ENCODE measurements around the gene IRX4. TPM values are rescaled to one million over a fixed set of nuclear protein-coding genes. Genes with fewer than 3 reads are reported as not detected.

Gene IRX4
- total and polyA plus RNA-seq, 9 of the 15 experiments (the other 6 are each of a cell fraction or from before 2014, with no cell fraction given): not detected

- intact Hi-C loops (cut with micrococcal nuclease) (no loop called here), in situ Hi-C loops (cut with MboI) (no loop called here)
- BruUV-seq (replicated peaks): no TSS peak
- 3% methylated on average over 23 of the region's 24 CpGs for WGBS (ENCODE audit: insufficient coverage, low coverage, missing lambda C conversion rate)
- Histone ChIP-seq H3K4me1 (replicated peaks in 1 of 2; ENCODE audit: control insufficient read depth in 2 of 2, insufficient read depth in 2 of 2, low read length in 2 of 2) (peaks cover 0 to 7% of the 10 kb centered on the region in 2 experiments; a peak in 2 of 5 replicates), H4K20me1 (replicated peaks; ENCODE audit: control insufficient read depth, insufficient read depth, low read length) (peaks cover 6% of the 10 kb centered on the region; the same call in 1 of the 2 replicates), H3K9ac (ENCODE audit: insufficient read depth in 1 of 2, low read depth in 2 of 2, low read length in 2 of 2) (peak overlapping the region in 1 of 2 experiments; percentile 35; a peak in 1 of 4 replicates), H3K9me3 (replicated peaks; ENCODE audit: control insufficient read depth, insufficient read depth, low read depth, low read length) (no peaks in the 10 kb centered on the region), H3K4me3 (no peak overlapping the region), H3K79me2 (ENCODE audit: control insufficient read depth, insufficient read depth, low read length) (no peaks in the 10 kb centered on the region), H2AFZ (ENCODE audit: low read depth, low read length) (no peak overlapping the region), H3K27me3 (ENCODE audit: control insufficient read depth in 2 of 2, insufficient read depth in 2 of 2, low read length in 2 of 2) (peaks cover 31 to 71% of the 10 kb centered on the region in 2 experiments), H3K36me3 (ENCODE audit: control insufficient read depth, insufficient read depth, low read length) (no peaks in the 10 kb centered on the region), H3K4me2 (ENCODE audit: insufficient read depth, low read length) (no peak overlapping the region), H3K27ac (ENCODE audit: extremely low read depth, low read depth, low read length) (no peak overlapping the region), H3K9me1 (ENCODE audit: control insufficient read depth, insufficient read depth, low read length) (peaks cover 3% of the 10 kb centered on the region)
- no peak for TF ChIP-seq RNF219 (CRISPR knock-in tag; IDR thresholded peaks at IDR 0.05)
- POLR2A ChIA-PET: interaction anchor here (1.4 kb wide), 1 partner anchor 11 kb away, joined by 4 read pairs; no protein-coding TSS in a partner anchor
- no peak for FAIRE-seq
- no peak for DNase-seq (ENCODE audit: extremely low read depth in 1 of 4, low spot score in 3 of 4)
- no peak for ATAC-seq
- CTCF ChIA-PET (ENCODE audit: low intra/inter-chr PET ratio): no interaction called here
These were observed 6.0 kb upstream of the IRX4 start for GRCh38 chr5:1888541-1889251.

All from K562 (cell line).